OCI-LY1 (cell line): ENCODE data around the gene PTGES2.
"Not testable (repeated sequence)": the region's sequence is repeated elsewhere in the genome, so short reads cannot be mapped to it uniquely, and the experiment has no call there.

Source experiments
- H2AFZ ChIP-seq: fragments of 200-600 bp; sonication (generic), shearing (Covaris generic); 2 replicates; pipeline ENCODE4 v1.6.0; 2014; ENCODE audit warnings: antibody characterized with exemption, mild to moderate bottlenecking, low read length
- H3F3A ChIP-seq: fragments of 200-600 bp; sonication (generic), shearing (Covaris generic); 2 replicates; pipeline ENCODE4 v1.6.0; 2014; ENCODE audit warnings: mild to moderate bottlenecking, antibody characterized with exemption, low read length, moderate library complexity; ENCODE audit not compliant: insufficient read depth
- H3K27ac ChIP-seq: fragments of 200-600 bp; sonication (generic); 2 replicates; pipeline ENCODE4 v1.5.1; 2014; ENCODE audit warnings: low read length, mixed run types, mild to moderate bottlenecking, low read depth; ENCODE audit not compliant: poor library complexity, severe bottlenecking
- H3K27me3 ChIP-seq: fragments of 200-600 bp; sonication (generic); 2 replicates; pipeline ENCODE4 v1.6.0; 2014; ENCODE audit warnings: antibody characterized with exemption, mild to moderate bottlenecking, low read length, moderate library complexity; ENCODE audit not compliant: insufficient read depth
- H3K36me3 ChIP-seq: fragments of 200-600 bp; sonication (generic); 2 replicates; pipeline ENCODE4 v1.6.1; 2014; ENCODE audit warnings: mild to moderate bottlenecking, antibody characterized with exemption, low read length, moderate library complexity, mixed read lengths; ENCODE audit not compliant: insufficient read depth
- H3K4me1 ChIP-seq: fragments of 200-600 bp; sonication (generic); 2 replicates; pipeline ENCODE4 v1.5.1; 2014; ENCODE audit warnings: mild to moderate bottlenecking, low read length, moderate library complexity; ENCODE audit not compliant: insufficient read depth, severe bottlenecking
- H3K4me2 ChIP-seq: fragments of 200-600 bp; sonication (generic), shearing (Covaris generic); 2 replicates; pipeline ENCODE4 v1.6.1; 2014; ENCODE audit warnings: low read length
- H3K4me3 ChIP-seq: fragments of 200-600 bp; sonication (generic); 2 replicates; pipeline ENCODE4 v1.5.1; 2014; ENCODE audit warnings: low read length, low read depth, mild to moderate bottlenecking, mixed read lengths; ENCODE audit not compliant: poor library complexity, severe bottlenecking
- H3K79me2 ChIP-seq: fragments of 200-600 bp; shearing (Covaris generic); 2 replicates; pipeline ENCODE4 v1.6.1; 2016; ENCODE audit warnings: mixed run types, low read length, mixed read lengths; ENCODE audit not compliant: insufficient read depth
- H3K9ac ChIP-seq: fragments of 200-600 bp; sonication (generic), shearing (Covaris generic); 2 replicates; pipeline ENCODE4 v1.6.1; 2014; ENCODE audit warnings: mild to moderate bottlenecking, low read length, mixed read lengths
- H3K9me2 ChIP-seq: fragments of 200-600 bp; sonication (generic), shearing (Covaris generic); 2 replicates; pipeline ENCODE4 v1.6.1; 2014; ENCODE audit warnings: low read depth, mild to moderate bottlenecking, low read length, mixed read lengths
- H3K9me3 ChIP-seq: fragments of 200-600 bp; shearing (Covaris generic); 2 replicates; pipeline ENCODE4 v1.6.1; 2014; ENCODE audit warnings: low read length, mixed read lengths
- H4K20me1 ChIP-seq: fragments of 200-600 bp; sonication (generic), shearing (Covaris generic); 2 replicates; pipeline ENCODE4 v1.6.0; 2016; ENCODE audit warnings: mild to moderate bottlenecking, low read length; ENCODE audit not compliant: insufficient read depth
- CTCF ChIP-seq: fragments of 200-600 bp; sonication (generic), shearing (Covaris generic); IDR thresholded peaks from 2 replicates; pipeline ENCODE4 v1.5.1; 2017; ENCODE audit warnings: mild to moderate bottlenecking, antibody characterized with exemption, low read length, moderate library complexity, mixed read lengths
- EZH2 ChIP-seq: fragments of 200-600 bp; sonication (generic), shearing (Covaris generic); IDR thresholded peaks from 2 replicates; pipeline ENCODE4 v1.8.0; 2017; ENCODE audit warnings: borderline replicate concordance, mixed run types, mild to moderate bottlenecking, antibody characterized with exemption, low read length, moderate library complexity, mixed read lengths

Gene PTGES2

DNA sequence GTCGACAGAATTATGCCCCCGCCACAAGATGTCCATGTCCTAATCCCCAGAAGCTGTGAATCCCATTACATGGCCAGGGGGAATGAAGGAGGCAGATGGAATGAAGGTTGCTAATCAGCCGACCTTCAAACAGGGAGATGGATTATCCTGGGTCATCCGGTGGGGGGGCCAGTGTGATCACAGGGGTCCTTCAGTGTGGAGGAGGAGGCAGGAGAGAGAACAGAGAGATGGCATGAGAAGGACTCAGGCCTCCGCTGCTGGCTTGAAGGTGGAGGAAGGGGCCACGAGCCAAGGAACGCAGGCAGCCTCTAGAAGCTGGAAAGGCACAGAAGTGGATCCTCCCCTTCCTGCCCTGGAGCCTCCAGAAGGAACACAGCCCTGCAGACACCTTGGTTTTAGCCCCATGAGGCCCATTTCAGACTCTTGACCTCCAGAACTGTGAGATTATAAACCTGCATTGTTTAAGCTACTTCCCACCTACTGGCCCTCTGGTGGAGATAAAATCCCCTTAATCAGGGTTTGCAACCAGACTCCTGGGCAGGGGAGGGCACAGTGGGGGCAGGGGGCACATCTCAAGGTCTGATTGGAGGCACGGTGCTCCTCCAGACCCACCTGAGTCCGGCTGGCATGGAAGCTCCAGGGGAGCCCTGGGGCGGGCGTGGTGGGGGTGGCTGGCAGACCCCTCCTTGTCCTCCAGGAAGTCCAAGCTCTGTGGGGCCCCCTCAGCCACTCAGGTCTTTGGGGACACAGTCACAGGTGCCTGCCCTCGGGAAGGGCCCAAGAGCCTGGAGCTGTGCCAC is 13.8 kb downstream of the PTGES2 start:
- Histone ChIP-seq H3F3A (peaks cover 4% of the 10 kb centered on the region; the same call in 1 of the 2 replicates), H2AFZ (no peak overlapping the region), H3K4me1 (peaks cover 22% of the 10 kb centered on the region), H3K36me3 (peaks cover 40% of the 10 kb centered on the region), H3K27me3 (no peaks in the 10 kb centered on the region), H3K79me2 (no peaks in the 10 kb centered on the region), H3K9me3 (no peaks in the 10 kb centered on the region), H3K9me2 (no peaks in the 10 kb centered on the region), H4K20me1 (no peaks in the 10 kb centered on the region), H3K9ac (no peak overlapping the region), H3K27ac (peak overlapping the region; percentile 77), H3K4me2 (no peak overlapping the region), H3K4me3 (no peak overlapping the region)
- TF ChIP-seq CTCF = no peak
- TF ChIP-seq EZH2 = no peak

GRCh38 chr9:128111726-128112125 is 15.8 kb downstream of the PTGES2 start:
- H3F3A ChIP-seq, H4K20me1 ChIP-seq: not testable (repeated sequence)

DNA sequence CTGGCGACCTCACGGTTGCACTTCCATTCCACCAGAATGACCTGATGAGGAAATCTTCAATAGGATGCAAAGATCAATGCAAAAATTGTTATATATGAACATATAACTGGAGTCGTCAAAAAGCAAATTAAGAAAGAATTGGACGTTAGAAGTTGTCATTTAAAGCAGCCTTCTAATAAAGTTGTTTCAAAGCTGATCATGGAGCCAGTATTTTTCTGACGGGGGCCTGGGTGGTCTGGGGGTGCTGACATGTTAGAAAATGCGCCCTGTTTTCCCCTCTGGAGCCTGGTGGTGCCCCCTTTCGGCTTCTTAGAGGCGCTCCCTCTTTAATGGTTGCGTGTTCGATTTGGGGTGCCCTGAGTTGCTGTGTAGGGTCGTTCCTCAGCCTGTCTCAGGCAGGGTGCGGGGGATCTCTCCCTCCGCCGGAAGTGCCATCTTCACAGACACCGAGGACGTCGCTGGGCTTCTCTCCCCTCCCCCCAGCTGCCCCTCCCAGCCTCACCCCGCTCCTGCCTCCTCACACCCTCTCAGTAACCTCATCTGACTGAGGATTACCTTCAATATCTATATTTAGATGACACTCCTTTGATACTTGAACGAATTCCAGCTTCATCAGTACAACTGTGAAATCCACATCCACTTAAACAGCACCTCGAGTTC is 18.3 kb downstream of the PTGES2 start:
- no peak overlapping the region for H2AFZ ChIP-seq
- H3K36me3 ChIP-seq = peaks cover 64% of the 10 kb centered on the region
- H3K4me3 ChIP-seq = no peak overlapping the region
- no peaks in the 10 kb centered on the region for H4K20me1 ChIP-seq
- H3K27me3 ChIP-seq = no peaks in the 10 kb centered on the region
- H3K9me3 ChIP-seq = no peaks in the 10 kb centered on the region
- H3F3A ChIP-seq = peaks cover 4% of the 10 kb centered on the region; the same call in 1 of the 2 replicates
- no peaks in the 10 kb centered on the region for H3K79me2 ChIP-seq
- no peak overlapping the region for H3K27ac ChIP-seq
- H3K9ac ChIP-seq = no peak overlapping the region
- H3K4me2 ChIP-seq = no peak overlapping the region
- H3K9me2 ChIP-seq = no peaks in the 10 kb centered on the region
- no peaks in the 10 kb centered on the region for H3K4me1 ChIP-seq
- TF ChIP-seq EZH2 (no peak), CTCF (no peak)

More at GRCh38 chr9:128111726-128112125, 15.8 kb downstream of the PTGES2 start:
- Histone ChIP-seq H3K4me1 (peaks cover 17% of the 10 kb centered on the region), H3K36me3 (peaks cover 60% of the 10 kb centered on the region)
- H2AFZ ChIP-seq, H3K9me2 ChIP-seq, H3K27me3 ChIP-seq, H3K4me3 ChIP-seq, H3K79me2 ChIP-seq, H3K9me3 ChIP-seq, H3K27ac ChIP-seq, H3K4me2 ChIP-seq, H3K9ac ChIP-seq: not testable (repeated sequence)
